Measurements from ENCODE around the gene GUCA2A. TPM values are rescaled to one million over a fixed set of nuclear protein-coding genes. Genes with fewer than 3 reads are reported as not detected.

Gene GUCA2A
- total and polyA plus RNA-seq, 2 donors from 2014 or later = not detected

DNA sequence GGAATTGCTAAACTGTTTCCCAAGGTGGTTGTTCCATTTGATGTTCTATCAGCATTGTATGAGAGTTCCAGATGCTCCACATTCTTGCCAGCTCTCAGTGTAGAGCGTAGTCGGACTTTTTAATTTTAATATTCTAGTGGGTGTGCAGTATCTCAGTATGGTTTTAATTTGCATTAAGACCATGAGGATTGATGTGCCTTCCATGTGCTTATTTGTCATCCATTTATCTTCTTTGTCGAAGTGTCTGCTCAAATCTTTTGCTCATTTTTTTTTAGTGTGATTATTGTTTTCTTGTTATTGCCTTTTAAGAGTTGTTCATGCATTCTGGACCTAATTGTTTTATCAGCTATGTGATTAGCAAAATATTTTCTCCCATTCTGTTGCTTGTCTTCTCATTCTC is 25.1 kb downstream of the GUCA2A start:
- no peaks in the 10 kb centered on the region for H3K27me3 ChIP-seq (ENCODE audit: control insufficient read depth, insufficient read depth, low read length)
- no peak overlapping the region for H3K4me3 ChIP-seq (ENCODE audit: low read length in 3 of 3)
- H3K4me1 ChIP-seq (ENCODE audit: control insufficient read depth in 2 of 3, insufficient read depth in 2 of 3, low read depth in 1 of 3, low read length in 3 of 3) = no peaks in the 10 kb centered on the region
- no peak overlapping the region for H3K9ac ChIP-seq (ENCODE audit: low read length in 3 of 3)
- no peaks in the 10 kb centered on the region for H3K36me3 ChIP-seq (ENCODE audit: control insufficient read depth in 2 of 3, insufficient read depth in 3 of 3, low read length in 3 of 3)
- FAIRE-seq (no peak), DNase-seq (no peak)
- no peaks in the 10 kb centered on the region for H3K9me3 ChIP-seq (ENCODE audit: control insufficient read depth in 2 of 3, insufficient read depth in 1 of 3, low read length in 3 of 3)
- intact Hi-C loops (cut with DNase I) = no loop called here
- H3K27ac ChIP-seq (ENCODE audit: low read depth in 2 of 2, low read length in 2 of 2) = no peak overlapping the region
- TF ChIP-seq, protein P1, sequence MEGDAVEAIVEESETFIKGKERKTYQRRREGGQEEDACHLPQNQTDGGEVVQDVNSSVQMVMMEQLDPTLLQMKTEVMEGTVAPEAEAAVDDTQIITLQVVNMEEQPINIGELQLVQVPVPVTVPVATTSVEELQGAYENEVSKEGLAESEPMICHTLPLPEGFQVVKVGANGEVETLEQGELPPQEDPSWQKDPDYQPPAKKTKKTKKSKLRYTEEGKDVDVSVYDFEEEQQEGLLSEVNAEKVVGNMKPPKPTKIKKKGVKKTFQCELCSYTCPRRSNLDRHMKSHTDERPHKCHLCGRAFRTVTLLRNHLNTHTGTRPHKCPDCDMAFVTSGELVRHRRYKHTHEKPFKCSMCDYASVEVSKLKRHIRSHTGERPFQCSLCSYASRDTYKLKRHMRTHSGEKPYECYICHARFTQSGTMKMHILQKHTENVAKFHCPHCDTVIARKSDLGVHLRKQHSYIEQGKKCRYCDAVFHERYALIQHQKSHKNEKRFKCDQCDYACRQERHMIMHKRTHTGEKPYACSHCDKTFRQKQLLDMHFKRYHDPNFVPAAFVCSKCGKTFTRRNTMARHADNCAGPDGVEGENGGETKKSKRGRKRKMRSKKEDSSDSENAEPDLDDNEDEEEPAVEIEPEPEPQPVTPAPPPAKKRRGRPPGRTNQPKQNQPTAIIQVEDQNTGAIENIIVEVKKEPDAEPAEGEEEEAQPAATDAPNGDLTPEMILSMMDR (IDR thresholded peaks at IDR 0.05; ENCODE audit: borderline replicate concordance, extremely low read depth, insufficient read depth) = no peak

DNA sequence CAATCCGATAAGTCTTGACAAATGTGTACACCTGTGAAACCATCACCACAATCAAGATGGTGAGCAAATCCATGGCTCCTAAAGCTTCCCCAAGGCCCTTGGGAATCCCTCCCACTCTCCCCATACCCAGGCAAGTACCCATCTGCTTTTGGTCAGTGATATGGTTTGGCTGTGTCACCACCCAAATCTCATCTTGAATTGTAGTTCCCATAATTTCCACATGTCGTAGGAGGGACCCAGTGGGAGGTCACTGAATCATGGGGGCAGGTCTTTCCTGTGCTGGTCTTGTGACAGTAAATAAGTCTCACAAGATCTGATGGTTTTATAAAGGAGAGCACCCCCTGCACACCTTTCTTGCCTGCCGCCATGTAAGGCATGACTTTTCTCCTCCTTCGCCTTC is 26.0 kb downstream of the GUCA2A start:
- H3K27ac ChIP-seq (ENCODE audit: low read depth in 2 of 2, low read length in 2 of 2) = no peak overlapping the region
- no peak overlapping the region for H3K4me3 ChIP-seq (ENCODE audit: low read length in 3 of 3)
- H3K36me3 ChIP-seq (ENCODE audit: control insufficient read depth in 2 of 3, insufficient read depth in 3 of 3, low read length in 3 of 3) = no peaks in the 10 kb centered on the region
- DNase-seq (no peak), FAIRE-seq (no peak)
- H3K27me3 ChIP-seq (ENCODE audit: control insufficient read depth, insufficient read depth, low read length) = no peaks in the 10 kb centered on the region
- no peaks in the 10 kb centered on the region for H3K4me1 ChIP-seq (ENCODE audit: control insufficient read depth in 2 of 3, insufficient read depth in 2 of 3, low read depth in 1 of 3, low read length in 3 of 3)
- H3K9me3 ChIP-seq (ENCODE audit: control insufficient read depth in 2 of 3, insufficient read depth in 1 of 3, low read length in 3 of 3) = no peaks in the 10 kb centered on the region
- H3K9ac ChIP-seq (ENCODE audit: low read length in 3 of 3) = no peak overlapping the region
- TF ChIP-seq, protein P1 (IDR thresholded peaks at IDR 0.05; ENCODE audit: borderline replicate concordance, extremely low read depth, insufficient read depth) = no peak
- intact Hi-C loops (cut with DNase I) = no loop called here

DNA sequence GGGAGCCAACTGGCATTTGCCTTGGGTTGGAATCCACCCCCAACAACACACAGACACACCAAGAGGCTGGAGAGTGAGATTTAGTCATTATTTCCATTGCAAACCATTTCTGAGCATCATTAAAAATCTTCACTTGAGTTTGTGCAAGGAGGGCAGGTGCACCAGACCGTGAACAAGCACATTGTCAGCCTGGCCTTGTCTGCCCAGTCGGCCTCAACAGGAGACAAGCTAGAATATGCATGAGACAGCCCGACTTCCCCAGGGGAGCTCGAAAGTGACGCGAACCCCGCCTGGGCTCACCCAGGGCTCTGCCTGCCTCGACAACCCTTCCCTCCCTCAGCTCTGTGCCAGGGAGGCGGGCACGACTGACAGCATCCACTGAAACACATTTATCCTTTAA is 26.8 kb downstream of the GUCA2A start:
- TF ChIP-seq, protein P1 (IDR thresholded peaks at IDR 0.05; ENCODE audit: borderline replicate concordance, extremely low read depth, insufficient read depth) = no peak
- no peaks in the 10 kb centered on the region for H3K27me3 ChIP-seq (ENCODE audit: control insufficient read depth, insufficient read depth, low read length)
- intact Hi-C loops (cut with DNase I) = no loop called here
- H3K4me3 ChIP-seq (ENCODE audit: low read length in 3 of 3) = no peak overlapping the region
- DNase-seq = peak in 3 of 5 donors; percentile 27 to 77 (median 53)
- no peak for FAIRE-seq
- H3K9ac ChIP-seq (ENCODE audit: low read length in 3 of 3) = no peak overlapping the region
- H3K4me1 ChIP-seq (ENCODE audit: control insufficient read depth in 2 of 3, insufficient read depth in 2 of 3, low read depth in 1 of 3, low read length in 3 of 3) = no peaks in the 10 kb centered on the region
- no peaks in the 10 kb centered on the region for H3K36me3 ChIP-seq (ENCODE audit: control insufficient read depth in 2 of 3, insufficient read depth in 3 of 3, low read length in 3 of 3)
- no peaks in the 10 kb centered on the region for H3K9me3 ChIP-seq (ENCODE audit: control insufficient read depth in 2 of 3, insufficient read depth in 1 of 3, low read length in 3 of 3)
- H3K27ac ChIP-seq (ENCODE audit: low read depth in 2 of 2, low read length in 2 of 2) = no peak overlapping the region

DNA sequence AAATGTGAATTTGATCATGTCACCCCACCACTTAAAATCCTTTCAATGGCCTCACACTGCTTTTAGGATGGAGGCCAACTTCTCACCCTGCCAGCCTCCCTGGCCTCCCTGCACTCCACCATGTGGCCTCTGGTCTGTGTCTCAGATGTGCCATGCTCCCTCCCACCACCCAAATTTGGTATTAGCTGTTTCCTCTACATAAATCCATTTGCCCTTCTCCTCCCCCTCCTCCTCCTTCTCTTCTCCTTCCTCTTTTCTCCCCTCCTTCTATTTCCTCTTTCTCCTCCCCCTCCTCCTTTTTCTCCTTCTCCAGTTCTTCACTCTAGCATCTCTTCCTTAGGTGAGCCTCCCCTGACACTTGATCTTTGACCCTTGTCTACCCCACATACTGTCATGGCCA is 28.1 kb downstream of the GUCA2A start:
- no peak overlapping the region for H3K4me3 ChIP-seq (ENCODE audit: low read length in 3 of 3)
- intact Hi-C loops (cut with DNase I) = no loop called here
- TF ChIP-seq, protein P1 (IDR thresholded peaks at IDR 0.05; ENCODE audit: borderline replicate concordance, extremely low read depth, insufficient read depth) = no peak
- FAIRE-seq (no peak), DNase-seq (no peak)
- no peak overlapping the region for H3K9ac ChIP-seq (ENCODE audit: low read length in 3 of 3)
- H3K27ac ChIP-seq (ENCODE audit: low read depth in 2 of 2, low read length in 2 of 2) = no peak overlapping the region
- no peaks in the 10 kb centered on the region for H3K27me3 ChIP-seq (ENCODE audit: control insufficient read depth, insufficient read depth, low read length)
- no peaks in the 10 kb centered on the region for H3K9me3 ChIP-seq (ENCODE audit: control insufficient read depth in 2 of 3, insufficient read depth in 1 of 3, low read length in 3 of 3)
- no peaks in the 10 kb centered on the region for H3K4me1 ChIP-seq (ENCODE audit: control insufficient read depth in 2 of 3, insufficient read depth in 2 of 3, low read depth in 1 of 3, low read length in 3 of 3)
- no peaks in the 10 kb centered on the region for H3K36me3 ChIP-seq (ENCODE audit: control insufficient read depth in 2 of 3, insufficient read depth in 3 of 3, low read length in 3 of 3)

Measured in kidney (tissue), 14 donors.